GM19043 (cell line): ENCODE results near the gene AXDND1.
"Not testable (repeated sequence)": the region's sequence is repeated elsewhere in the genome, so short reads cannot be mapped to it uniquely, and the experiment has no call there.

Experiments used
- ATAC-seq: cut with Tn5 transposase; IDR thresholded peaks from one replicate; pipeline ENCODE4 v1.9.1; 2021; ENCODE audit warnings: low read depth; ENCODE audit not compliant: unreplicated experiment

AXDND1 gene

DNA sequence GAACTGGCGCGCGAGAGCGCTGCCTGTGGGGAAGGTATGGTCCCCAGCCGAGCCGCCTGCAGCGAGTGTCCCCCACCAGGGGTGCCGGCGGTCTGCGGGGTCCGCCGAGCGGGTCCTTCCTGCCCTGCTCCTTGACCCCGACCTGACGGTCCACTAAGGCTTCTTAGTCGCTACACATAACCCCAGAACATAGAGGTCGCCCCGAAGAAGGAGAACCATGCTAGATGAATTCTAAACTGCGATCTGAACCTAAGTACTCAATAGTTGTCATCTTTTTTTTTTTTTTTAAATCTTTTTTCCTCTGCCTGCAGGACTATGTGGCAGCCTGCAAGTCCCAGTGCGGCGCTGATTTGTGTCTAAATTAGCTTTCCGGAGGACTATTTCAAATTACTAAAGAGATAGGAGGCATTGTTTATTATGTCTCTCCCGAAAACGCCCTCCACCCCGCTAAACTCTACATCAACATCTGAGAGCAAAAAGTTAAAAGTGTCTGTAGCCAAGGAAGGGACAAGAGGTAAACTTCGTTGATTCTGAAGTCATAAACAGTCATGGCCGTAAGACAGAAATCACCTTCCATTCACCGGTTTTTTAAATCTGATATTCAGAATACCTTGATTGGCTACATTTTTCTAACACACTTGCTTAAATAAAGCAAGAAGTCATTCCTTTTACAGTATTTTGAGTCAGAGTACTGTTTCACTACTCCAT lies 476 bp downstream of the AXDND1 start:
- peak; percentile 21 for ATAC-seq

DNA sequence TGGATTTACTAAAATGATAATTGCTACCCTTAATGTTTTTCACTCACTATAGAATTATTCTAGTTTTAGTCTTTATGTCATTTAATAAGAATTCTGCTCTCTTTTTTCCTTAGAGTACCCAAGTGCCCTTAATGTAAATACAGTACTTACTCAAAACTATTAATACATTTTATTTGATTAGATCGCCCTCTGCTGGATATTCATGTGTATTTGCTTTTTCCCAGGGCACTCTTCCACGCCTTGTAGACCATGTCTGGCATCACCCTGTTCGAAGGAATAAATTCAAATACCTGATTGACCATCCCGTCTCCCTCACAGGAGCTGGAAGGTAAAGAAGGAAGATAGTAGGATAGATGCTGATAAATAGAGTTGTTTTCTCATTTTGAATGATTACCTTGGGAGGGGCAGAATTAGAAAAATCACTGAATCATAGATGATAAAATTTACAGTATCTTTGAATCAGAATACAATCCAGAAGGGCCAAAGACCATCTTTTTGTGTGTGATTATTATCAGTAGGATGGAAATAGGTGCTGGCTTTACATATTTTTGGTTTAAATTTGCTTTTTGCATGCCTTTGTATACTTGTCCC lies 4.1 kb downstream of the AXDND1 start:
- ATAC-seq, result no peak

DNA sequence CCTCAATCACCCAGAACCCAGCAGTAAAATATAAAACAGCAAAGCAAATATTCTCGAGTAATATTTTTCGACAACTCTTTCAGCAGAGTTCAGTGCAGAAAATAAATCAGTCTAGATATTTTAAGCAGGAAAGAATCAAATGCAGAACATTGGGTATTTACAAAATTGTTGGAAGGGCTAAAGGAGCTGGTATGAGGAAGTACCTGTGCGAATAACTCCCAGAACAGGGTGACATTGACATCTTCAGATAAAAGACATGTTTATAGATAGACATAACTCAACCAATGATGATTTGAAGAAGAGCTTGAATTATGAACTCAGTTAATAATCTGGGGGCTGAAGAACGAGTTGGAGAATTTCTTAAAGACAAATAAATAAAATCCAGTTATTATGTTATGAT lies 6.4 kb downstream of the AXDND1 start:
- ATAC-seq, result no peak

GRCh38 chr1:179376223-179376622 lies 10.5 kb downstream of the AXDND1 start:
- ATAC-seq, result no peak

- ATAC-seq, result no peak
Observed at GRCh38 chr1:179380299-179380698, 14.5 kb downstream of the AXDND1 start.

DNA sequence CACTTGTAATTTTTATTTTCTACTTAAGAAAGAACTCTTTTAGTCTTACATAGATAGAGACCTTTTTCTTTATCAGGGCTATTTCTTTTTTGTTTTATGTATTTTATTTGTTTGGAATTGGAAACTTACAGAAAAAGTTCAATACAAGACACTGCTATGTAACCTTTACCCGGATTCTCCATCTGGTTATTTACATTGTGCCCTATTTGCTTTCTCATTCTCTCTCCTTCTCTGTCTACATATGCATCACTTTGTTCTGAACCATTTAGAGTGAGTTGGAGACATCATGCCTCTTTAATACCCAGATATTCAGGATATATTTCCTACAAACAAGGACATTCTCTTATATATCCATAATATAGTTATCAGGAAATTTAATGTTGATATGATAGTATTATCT lies 18.3 kb downstream of the AXDND1 start:
- ATAC-seq, result no peak

DNA sequence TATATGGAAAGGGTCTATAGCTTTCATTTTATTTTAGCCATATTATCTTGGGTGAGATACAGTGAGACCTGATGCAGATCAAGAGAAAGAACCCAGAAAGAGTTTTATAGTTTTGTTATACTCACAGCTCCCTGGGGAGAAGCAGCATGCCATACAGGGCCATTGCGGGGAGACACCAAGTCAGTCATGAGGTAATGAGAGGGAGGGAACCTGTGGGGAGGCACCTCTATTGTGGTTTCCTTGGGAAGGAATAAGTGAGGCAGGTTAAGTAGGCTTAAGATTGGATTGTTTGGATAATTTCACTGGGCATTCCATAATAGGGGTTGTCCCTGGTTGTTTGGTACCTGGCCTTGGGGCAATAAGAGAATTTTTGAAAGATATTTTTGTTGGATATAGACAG lies 19.7 kb downstream of the AXDND1 start:
- ATAC-seq, result no peak

DNA sequence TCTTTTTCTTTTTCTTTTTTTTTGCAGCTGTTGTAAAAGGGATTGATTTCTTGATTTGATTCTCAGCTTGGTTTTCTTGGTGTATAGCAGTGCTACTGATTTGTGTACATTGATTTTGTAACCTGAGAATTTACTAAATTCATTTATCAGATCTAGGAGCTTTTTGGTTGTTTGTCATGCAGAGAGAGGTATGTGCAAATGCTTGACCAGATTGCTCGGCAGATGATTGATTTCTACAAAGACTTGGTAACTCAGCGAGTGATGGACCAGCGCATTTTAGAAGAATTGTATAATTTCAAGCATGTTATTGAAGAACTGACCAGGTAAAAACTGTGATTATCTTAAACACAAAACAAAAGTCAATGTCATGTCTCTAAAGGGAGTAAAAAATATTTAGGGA lies 27.9 kb downstream of the AXDND1 start:
- ATAC-seq, result no peak

DNA sequence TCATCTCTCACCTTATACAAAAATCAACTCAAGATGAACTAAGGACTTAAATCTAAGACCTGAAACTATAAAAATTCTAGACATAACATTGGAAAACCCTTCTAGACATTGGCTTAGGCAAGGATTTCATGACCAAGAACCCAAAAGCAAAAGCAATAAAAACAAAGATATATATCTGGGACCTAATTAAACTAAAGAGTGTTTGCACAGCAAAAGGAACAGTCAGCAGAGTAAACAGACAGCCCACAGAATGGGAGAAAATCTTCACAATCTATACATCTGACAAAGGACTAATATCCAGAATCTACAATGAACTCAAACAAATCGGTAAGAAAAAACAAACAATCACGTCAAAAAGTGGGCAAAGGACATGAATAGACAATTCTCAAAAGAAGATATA lies 33.6 kb downstream of the AXDND1 start:
- not testable (repeated sequence) for ATAC-seq

- not testable (repeated sequence) for ATAC-seq
Observed at GRCh38 chr1:179417760-179418159, 52.0 kb downstream of the AXDND1 start.

DNA sequence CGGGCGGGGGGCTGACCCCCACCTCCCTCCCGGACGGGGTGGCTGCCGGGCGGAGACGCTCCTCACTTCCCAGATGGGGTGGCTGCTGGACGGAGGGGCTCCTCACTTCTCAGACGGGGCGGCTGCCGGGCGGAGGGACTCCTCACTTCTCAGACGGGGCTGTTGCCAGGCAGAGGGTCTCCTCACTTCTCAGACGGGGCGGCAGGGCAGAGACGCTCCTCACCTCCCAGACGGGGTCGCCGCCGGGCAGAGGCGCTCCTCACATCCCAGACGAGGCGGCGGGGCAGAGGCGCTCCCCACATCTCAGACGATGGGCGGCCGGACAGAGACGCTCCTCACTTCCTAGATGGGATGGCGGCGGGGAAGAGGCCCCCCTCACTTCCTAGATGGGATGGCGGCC lies 52.9 kb downstream of the AXDND1 start:
- ATAC-seq, result not testable (repeated sequence)

DNA sequence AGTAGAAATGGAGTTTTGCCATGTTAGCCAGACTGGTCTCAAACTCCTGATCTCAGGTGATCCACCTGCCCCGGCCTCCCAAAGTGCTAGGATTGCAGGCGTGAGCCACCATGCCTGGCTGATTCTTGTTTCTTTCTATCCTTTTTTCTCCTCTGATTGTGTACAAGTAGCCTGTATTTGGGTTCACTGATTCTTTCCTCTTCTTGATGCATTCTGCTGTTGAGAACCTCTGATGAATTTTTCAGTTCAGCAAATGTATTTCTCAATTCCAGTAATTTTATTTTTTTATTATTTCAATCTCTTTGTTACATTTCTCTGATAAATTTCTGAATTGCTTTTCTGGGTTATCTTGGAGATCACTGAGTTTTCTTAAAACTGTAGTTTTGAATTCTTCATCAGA lies 58.8 kb downstream of the AXDND1 start:
- no peak for ATAC-seq

- no peak for ATAC-seq
Observed at GRCh38 chr1:179425186-179425585, 59.4 kb downstream of the AXDND1 start.

GRCh38 chr1:179437171-179437570 lies 71.4 kb downstream of the AXDND1 start:
- ATAC-seq, result no peak

DNA sequence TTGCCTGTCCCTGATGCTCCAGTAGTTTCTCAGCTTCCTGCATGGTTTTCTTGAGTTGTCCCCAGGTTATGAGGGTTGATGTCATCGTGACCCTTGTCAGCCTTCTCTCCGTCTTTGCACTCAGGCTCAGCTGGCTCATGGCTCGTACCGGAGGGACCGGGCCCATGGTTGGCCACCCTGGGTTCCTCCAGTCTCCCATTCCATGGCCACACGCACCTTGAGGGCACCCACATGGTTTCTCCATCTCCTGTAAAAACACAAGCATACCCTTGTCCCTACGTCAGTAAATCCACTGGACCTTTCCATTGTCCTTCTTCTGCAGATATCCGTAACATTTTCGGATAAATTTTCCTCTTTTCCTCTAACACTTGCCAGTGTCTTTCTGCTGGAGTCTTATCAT lies 73.9 kb downstream of the AXDND1 start:
- not testable (repeated sequence) for ATAC-seq

DNA sequence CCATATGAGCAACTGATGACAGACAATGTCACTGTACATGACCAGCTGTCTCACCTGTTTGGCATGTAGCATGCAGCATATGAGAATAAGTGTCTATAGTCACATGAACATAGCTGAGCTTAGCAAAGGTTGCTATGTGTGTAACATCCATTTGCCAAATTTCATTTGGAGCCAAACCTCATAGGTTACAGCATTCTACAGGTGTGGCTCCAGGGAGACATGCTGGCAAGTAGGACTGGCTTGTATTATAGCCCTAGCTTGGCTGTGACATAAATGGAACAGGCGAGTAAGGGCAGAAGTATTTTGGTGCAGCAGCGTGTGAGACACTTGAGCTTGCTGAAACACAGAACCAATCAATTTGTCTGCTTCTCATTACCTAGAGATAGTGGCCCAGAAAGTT lies 74.5 kb downstream of the AXDND1 start:
- not testable (repeated sequence) for ATAC-seq

- ATAC-seq, result no peak
Observed at GRCh38 chr1:179440971-179441370, 75.2 kb downstream of the AXDND1 start.

- ATAC-seq, result no peak
Observed at GRCh38 chr1:179441501-179441900, 75.7 kb downstream of the AXDND1 start.

DNA sequence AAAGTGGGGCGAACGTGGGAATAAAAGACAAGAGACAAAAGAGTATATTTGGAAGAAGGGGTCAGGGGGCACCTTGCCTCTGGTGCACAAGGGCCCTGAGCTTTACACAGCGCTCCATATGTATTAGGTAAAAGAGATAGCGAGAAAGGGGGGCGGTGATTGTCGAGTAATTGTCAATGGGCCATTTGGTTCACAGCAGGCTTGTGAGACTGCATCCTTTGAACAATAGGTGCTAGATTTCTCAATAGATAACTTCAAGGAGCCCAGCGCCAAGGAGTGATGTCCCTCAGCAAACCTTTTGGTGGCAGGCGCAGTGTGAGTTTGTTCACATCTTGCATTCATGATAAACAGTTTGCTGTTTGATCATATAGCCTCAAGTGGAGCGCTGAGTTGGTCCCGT lies 77.1 kb downstream of the AXDND1 start:
- not testable (repeated sequence) for ATAC-seq

- no peak for ATAC-seq
Observed at GRCh38 chr1:179445593-179445992, 79.8 kb downstream of the AXDND1 start.

- ATAC-seq, result no peak
Observed at GRCh38 chr1:179447489-179447888, 81.7 kb downstream of the AXDND1 start.

DNA sequence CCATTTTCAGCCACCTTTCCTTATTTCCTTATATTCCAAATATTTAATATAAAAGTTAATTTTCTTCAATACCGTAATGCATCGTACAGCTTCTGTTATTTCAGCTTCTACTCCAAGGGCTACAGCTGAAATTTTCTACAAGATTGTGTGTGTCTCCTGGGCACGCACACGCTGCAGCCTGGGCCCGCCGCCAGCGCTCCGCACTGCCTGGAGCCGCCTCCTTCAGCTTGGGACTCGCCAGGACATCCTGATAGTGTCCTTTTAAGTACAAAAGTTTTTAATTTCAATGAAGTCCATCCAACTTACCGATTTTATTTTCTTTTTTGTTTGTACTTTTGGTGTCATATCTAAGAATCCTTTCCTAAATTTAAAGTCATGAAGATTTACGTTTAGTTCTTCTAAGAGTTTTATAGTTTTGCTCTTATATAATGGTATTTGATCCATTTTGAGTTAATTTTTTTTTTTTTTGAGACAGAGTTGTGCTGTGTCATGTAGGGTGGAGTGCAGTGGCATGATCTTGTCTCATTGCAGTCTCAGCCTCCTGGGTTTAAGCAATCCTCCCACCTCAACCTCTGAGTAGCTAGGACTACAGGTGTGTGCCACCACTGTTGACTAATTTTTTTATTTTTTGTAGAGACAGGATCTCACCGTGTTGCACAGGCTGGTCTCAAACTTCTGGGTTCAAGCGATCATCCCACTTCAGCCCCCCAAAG lies 82.8 kb downstream of the AXDND1 start:
- no peak for ATAC-seq
